GM12873 (cell line): ENCODE results near the gene SRPK2.

Experiments used
- TF ChIP-seq, protein P1 (sequence below): IDR thresholded peaks from 2 replicates; pipeline ENCODE4 v1.5.1; 2012; ENCODE audit warnings: low read depth, mild to moderate bottlenecking, moderate library complexity, low read length, control low read depth; ENCODE audit not compliant: insufficient read depth; ENCODE audit errors: missing control alignments

SRPK2 gene

DNA sequence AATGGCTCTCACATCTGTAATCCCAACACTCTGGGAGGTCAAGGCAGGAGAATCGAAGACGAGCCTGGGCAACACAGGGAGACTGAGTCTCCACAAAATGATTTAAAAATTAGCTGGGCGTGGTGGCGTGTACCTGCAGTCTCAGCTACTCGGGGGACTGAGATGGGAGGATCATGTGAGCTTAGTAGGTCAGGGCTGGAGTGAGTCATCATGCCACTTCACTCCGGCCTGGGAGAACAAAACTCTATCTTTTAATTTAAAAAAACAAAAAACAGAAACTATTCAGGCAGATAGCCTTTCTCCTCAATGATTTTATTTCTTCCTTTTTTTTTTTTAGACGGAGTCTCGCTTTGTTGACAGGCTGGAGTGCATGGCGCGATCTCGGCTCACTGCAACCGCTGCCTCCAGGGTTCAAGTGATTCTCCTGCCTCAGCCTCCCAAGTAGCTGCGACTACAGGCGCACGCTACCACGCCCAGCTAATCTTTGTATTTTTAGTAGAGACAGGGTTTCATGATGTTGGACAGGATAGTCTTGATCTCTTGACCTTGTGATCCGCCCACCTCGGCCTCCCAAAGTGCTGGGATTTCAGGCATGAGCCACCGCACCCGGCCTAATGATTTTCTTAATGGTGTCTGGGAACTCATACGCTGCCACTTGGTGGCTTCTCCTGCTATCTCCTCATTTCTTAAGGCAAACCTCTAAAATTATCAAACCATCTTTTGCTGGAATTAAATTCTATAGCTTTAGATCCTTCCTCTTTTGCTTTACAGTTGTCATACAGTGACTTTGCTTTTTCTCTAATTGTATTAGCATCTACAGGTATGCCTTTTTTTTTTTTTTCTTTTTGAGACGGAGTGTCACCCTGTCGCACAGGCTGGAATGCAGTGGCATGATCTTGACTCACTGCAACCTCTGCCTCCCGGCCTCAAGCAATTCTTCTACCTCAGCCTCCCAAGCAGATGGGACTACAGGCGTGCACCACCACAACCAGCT is 22.9 kb downstream of the SRPK2 start:
- TF ChIP-seq, protein P1, sequence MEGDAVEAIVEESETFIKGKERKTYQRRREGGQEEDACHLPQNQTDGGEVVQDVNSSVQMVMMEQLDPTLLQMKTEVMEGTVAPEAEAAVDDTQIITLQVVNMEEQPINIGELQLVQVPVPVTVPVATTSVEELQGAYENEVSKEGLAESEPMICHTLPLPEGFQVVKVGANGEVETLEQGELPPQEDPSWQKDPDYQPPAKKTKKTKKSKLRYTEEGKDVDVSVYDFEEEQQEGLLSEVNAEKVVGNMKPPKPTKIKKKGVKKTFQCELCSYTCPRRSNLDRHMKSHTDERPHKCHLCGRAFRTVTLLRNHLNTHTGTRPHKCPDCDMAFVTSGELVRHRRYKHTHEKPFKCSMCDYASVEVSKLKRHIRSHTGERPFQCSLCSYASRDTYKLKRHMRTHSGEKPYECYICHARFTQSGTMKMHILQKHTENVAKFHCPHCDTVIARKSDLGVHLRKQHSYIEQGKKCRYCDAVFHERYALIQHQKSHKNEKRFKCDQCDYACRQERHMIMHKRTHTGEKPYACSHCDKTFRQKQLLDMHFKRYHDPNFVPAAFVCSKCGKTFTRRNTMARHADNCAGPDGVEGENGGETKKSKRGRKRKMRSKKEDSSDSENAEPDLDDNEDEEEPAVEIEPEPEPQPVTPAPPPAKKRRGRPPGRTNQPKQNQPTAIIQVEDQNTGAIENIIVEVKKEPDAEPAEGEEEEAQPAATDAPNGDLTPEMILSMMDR = no peak

DNA sequence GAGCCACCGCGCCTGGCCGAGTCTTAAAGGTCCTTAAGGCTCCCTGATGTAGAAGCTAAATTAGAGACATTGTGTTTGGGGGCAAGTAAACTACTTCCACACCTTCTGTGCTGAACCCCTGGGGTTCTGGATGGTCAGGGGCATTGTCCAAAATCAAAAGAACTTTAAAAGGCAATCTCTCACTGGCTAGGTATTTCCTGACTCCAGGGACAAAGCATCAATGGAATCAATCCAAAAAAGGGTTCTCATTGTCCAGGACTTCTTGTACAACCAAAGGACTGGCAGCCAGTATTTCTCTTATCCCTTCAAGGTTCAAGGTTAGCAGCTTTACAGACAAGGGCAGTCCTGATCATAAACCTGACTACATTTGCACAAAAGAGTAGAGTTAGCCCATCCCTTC is 24.0 kb downstream of the SRPK2 start:
- TF ChIP-seq, protein P1 = no peak

DNA sequence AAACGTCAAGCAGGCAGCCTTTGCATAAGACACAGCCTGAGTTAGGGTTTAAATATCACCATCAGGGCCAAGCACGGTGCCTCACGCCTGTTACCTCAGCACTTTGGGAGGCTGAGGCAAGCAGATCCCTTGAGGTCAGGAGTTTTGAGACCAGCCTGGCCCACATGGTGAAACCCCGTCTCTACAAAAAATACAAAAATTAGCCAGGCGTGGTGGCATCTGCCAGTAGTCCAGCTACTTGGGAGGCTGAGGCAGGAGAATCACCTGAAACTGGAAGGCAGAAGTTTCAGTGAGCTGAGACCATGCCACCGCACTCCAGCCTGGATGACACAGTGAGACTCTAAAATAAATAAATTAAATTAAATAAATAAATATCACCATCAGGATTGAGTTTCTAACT is 33.0 kb downstream of the SRPK2 start:
- TF ChIP-seq, protein P1 = no peak

DNA sequence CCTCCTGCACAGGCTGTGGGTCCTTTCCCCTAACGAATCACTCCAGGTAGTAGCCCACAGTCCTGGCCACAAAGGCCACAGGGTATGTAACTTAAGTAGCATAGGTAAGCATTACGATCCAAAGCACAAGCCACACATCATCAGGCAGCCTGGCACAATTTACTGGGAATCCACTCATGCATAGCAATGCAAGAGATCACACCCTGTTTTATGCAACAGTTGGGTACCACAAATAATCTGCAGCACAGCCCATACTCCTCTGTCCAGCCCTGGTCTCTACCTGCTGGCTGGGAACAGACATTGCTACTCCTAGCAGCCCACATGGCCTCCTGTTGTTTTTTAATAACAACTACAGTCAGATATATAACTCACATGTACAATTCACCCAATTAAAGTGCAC is 34.3 kb downstream of the SRPK2 start:
- TF ChIP-seq, protein P1 = no peak

DNA sequence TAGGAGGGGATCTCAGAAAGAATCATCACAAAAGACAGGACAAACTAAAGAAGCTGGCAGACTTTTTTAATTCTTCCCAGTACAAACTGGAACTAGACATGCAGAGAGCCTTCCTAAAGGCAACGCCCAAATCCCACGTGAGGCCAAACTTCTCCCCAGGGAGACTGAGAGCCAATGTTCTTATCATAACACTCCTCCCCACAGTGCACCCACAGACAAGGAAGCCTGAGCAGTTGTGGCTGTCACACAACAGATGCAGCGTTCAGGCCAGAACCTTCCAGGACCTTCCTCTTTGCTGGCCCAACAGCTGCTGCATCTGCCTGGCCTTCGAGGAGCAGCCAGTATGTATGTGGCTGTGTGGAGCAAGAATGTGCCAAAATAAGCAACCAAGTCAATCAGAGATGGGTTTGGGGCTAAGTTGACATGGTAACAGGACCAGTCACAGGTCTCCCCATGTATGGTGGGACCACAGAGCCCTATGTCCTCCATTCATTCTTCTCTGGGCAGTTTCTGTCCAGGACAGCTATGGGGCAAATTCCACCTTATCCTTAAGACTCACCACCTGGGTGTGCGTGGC is 34.9 kb downstream of the SRPK2 start:
- TF ChIP-seq, protein P1 = no peak

DNA sequence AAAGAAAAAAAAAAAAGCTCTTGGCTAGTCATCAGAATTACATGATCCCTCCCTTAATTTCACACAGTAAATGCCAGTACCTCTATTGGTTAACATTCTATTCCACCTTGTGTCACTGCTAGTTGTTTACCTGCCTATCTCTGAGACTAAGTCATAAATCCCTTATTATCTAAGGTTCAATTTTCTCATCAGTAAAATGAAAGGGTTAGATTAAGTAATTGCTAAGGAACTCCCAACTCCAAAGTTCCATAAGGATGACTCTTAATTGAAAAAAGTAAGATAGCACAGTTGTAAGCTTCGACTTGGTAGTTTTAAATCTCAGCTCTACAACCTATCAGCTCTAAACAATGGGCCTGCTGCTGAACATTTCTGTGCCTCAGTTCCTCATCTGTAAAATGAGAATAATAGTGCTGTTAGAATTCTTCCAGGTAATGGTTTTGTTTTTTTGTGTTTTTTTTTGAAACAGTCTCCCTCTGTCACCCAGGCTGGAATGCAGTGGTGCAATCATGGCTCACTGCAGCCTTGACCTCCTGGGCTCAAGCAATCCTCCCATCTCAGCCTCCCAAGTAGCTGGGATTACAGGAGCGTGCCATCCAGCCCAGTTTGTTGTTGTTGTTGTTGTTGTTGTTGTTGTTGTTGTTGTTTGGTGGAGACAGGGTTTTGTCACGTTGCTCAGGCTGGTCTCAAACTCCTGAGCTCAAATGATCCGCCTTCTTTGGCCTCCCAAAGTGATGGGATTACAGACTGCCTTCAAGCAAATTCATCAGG is 35.6 kb downstream of the SRPK2 start:
- TF ChIP-seq, protein P1 = no peak
